GM12875 (cell line): ENCODE results near the gene METTL26.

ENCODE experiments used
- H3K4me3 ChIP-seq: one replicate; pipeline ENCODE4 v1.5.1; 2011; ENCODE audit warnings: low read depth, low read length, control low read depth
- TF ChIP-seq, protein P1 (sequence below): IDR thresholded peaks from 2 replicates; pipeline ENCODE4 v1.5.1; 2011; ENCODE audit warnings: low read depth, mild to moderate bottlenecking, control low read depth, inconsistent platforms, low read length, moderate library complexity, borderline replicate concordance; ENCODE audit not compliant: insufficient read depth

The METTL26 gene

DNA sequence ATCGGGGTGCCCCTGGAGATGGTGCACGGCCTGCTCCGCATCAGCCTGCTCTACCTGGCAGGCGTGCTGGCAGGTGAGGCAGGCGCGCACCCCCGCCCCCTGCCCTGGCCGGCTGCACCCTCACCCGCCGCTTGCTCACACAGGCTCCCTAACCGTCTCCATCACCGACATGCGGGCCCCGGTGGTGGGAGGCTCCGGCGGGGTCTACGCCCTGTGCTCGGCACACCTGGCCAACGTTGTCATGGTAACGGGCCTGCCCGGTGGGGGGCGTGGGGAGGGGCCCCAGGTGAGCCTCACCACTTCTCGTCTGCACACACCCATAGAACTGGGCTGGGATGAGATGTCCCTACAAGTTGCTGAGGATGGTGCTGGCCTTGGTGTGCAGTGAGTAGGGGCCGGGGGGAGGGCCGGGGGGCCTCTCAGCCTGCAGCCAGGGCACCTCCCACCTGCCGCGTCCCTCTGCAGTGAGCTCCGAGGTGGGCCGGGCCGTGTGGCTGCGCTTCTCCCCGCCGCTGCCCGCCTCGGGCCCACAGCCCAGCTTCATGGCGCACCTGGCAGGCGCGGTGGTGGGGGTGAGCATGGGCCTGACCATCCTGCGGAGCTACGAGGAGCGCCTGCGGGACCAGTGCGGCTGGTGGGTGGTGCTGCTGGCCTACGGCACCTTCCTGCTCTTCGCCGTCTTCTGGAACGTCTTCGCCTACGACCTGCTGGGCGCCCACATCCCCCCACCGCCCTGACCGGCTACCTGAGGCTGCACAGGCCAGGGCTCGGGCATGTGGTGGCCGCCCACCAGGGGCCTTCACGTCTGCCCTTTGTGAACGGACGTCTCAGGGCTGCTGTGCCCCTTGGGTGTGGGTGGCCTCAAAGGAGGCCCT, 41.4 kb upstream of the METTL26 start:
- H3K4me3 ChIP-seq, result no peak overlapping the region
- TF ChIP-seq, protein P1, sequence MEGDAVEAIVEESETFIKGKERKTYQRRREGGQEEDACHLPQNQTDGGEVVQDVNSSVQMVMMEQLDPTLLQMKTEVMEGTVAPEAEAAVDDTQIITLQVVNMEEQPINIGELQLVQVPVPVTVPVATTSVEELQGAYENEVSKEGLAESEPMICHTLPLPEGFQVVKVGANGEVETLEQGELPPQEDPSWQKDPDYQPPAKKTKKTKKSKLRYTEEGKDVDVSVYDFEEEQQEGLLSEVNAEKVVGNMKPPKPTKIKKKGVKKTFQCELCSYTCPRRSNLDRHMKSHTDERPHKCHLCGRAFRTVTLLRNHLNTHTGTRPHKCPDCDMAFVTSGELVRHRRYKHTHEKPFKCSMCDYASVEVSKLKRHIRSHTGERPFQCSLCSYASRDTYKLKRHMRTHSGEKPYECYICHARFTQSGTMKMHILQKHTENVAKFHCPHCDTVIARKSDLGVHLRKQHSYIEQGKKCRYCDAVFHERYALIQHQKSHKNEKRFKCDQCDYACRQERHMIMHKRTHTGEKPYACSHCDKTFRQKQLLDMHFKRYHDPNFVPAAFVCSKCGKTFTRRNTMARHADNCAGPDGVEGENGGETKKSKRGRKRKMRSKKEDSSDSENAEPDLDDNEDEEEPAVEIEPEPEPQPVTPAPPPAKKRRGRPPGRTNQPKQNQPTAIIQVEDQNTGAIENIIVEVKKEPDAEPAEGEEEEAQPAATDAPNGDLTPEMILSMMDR, result no peak

DNA sequence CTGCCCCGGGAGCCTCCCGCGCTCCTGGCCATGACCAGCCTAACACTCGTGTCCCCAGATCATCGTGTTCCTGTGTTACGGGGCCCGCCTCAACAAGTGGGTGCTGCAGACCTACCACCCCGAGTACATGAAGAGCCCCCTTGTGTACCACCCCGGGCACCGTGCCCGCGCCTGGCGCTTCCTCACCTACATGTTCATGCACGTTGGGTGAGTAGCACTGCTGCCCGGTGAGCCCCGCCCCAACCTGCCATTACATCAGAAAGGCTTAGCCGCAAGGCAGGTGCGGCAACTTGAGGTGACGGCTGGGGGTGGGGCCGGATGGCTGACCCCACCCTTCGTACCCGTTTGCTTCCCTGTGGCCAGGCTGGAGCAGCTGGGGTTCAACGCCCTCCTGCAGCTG, 40.8 kb upstream of the METTL26 start:
- TF ChIP-seq, protein P1, result no peak
- H3K4me3 ChIP-seq, result no peak overlapping the region

DNA sequence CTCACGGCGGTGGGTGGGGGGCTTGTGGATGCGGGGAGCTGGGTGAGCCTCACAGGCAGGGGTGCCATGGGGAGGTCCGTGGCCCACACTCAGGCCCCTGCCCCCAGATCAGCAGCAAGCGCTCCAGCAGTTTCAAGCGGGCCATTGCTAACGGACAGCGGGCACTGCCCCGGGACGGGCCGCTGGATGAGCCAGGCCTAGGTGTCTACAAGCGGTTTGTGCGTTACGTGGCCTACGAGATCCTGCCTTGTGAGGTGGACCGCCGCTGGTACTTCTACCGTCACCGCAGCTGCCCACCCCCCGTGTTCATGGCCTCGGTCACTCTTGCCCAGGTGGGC, 40.4 kb upstream of the METTL26 start:
- TF ChIP-seq, protein P1, result no peak
- no peak overlapping the region for H3K4me3 ChIP-seq

DNA sequence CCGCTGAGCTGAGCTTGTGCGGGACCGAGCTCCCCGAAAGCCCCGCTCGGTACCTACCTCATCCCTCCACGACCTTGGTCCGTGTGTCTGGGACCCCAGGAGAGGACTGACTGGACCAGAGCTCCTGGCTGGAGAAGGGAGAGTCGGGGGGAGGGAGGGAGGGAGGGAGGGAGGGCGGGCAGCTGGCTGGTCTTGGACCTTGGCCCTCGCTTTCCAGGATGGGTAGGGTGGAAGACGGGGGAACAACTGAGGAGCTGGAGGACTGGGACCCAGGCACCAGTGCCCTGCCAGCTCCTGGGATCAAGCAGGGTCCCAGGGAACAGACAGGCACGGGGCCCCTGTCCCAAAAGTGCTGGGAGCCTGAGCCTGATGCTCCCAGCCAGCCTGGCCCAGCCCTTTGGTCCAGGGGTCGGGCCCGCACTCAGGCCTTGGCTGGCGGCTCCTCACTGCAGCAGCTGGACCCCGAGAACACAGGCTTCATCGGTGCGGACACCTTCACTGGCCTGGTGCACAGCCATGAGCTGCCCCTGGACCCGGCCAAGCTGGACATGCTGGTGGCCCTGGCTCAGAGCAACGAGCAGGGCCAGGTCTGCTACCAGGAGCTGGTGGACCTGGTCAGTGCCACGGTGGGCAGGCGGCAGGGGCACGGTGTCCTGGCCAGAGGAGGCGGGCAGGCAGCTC, 39.9 kb upstream of the METTL26 start:
- H3K4me3 ChIP-seq, result no peak overlapping the region
- TF ChIP-seq, protein P1, result no peak

DNA sequence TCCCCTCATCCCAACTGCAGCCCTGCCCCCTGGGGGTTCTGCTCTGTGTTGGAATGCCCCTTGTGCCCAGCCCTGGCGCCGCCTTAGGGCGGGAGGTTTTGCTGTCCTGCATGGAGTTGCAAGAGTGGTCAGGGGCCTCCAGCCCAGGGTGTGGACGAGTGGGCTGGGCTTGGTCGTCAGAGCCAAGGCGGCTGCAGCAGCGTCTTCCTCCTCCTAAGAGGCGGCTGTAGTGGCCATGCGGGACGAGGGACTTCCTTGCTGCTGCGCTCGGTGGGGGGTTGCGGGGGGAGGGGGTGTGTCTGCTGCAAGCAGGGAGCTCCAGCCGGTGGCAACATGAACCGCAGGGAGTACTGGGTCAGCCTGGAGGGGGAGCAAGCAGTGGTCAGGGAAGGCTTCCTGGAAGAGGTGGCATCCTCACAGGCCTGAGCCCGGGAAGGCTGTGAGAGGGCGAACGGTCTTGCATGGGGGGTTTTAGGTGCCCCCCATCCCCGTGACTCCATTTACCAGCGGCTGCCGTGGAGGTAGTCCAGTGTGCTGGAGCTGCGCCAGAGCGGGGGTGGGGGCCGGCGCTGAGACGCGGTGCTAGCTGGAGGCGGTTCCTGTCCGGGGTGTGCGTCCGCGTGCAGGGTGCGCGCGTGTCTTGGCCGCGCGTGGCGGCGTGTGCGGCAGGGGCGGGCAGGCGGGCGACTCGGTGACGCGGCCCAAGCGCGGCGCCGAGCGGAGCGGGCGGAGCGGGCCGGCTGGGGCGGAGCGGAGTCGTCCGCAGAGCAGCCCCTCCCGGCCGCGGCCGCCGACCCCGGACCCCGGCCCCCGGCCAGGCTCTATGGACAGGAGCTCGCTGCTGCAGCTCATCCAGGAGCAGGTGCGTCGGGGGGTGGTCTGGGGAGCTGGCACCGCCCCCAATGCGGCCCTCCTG, 39.1 kb upstream of the METTL26 start, which contains the start of gene RHBDL1:
Gene RHBDL1, plus strand, starts transcription at position 704 of the 916 bp plus-strand sequence. Its CDS starts 120 bp downstream, at position 824.
- H3K4me3 ChIP-seq, result no peak within 1 kb of the TSS
- TF ChIP-seq, protein P1, result no peak

DNA sequence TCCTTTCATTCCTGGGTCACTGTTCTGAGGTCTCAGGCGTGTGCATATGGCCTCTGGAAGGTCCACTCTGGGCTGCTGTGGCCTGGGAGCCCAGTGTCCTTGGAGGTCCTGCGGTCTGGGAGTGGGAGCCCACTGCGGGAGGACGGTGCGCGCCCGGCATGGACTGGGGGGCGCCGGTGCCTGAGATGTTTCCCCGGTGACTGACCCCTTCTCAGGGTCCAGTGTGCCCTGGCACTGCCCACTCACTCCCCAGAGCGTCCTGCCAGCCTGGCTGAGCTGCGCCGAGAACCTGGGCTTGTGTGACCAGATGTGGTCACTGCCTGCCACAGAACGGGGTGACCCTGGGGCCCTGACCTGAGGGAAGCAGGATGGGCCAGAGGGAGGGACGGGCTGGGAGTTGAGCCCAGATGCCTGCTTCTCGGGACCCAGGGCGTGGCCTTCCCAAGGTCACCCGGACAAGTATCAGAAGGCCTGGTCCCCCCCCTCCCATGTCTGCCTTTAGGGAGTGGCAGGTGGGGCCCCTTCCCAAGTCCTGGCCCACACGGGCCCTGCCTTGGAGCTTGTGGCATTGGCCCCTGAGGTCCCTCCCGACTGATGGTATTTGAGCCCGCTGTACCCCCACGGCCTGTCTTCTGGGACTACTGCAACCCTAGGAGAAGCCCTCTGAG, 38.2 kb upstream of the METTL26 start:
- no peak overlapping the region for H3K4me3 ChIP-seq
- TF ChIP-seq, protein P1, result no peak
